Calu3 (cell line): Measurements from ENCODE around the gene SLC5A10. TPM values are rescaled to one million over a fixed set of nuclear protein-coding genes. Genes with fewer than 3 reads are reported as not detected.

Experiments used
- BruUV-seq: library from RNA; stranded (reverse); fragments of 400-500 nt; replicated peaks from 2 replicates; lab custom pipeline; 2021; lab: Mats Ljungman, UMichigan
- CTCF ChIA-PET: fragments of 300-600 bp; sonication (Branson Sonifier 250); formaldehyde crosslinking; loops from one replicate; lab custom pipeline; 2022; ENCODE audit warnings: antibody characterized with exemption; lab: Charles Lee
- DNase-seq: peaks from one replicate; pipeline ENCODE4 v3.0.0; 2022
- H3K27ac Mint-ChIP-seq: one replicate; pipeline ENCODE4 v1.8.0; 2022; ENCODE audit warnings: mixed read lengths; ENCODE audit not compliant: unreplicated experiment
- H3K27me3 Mint-ChIP-seq: one replicate; pipeline ENCODE4 v1.8.0; 2022; ENCODE audit warnings: mixed read lengths; ENCODE audit not compliant: unreplicated experiment
- H3K36me3 Mint-ChIP-seq: one replicate; pipeline ENCODE4 v1.8.0; 2022; ENCODE audit warnings: mild to moderate bottlenecking, moderate library complexity, mixed read lengths; ENCODE audit not compliant: insufficient read depth, unreplicated experiment
- H3K4me1 Mint-ChIP-seq: one replicate; pipeline ENCODE4 v1.8.0; 2022; ENCODE audit warnings: mild to moderate bottlenecking, low read depth, mixed read lengths; ENCODE audit not compliant: unreplicated experiment
- H3K4me3 Mint-ChIP-seq: one replicate; pipeline ENCODE4 v1.8.0; 2022; ENCODE audit warnings: mild to moderate bottlenecking, low read depth, moderate library complexity, mixed read lengths; ENCODE audit not compliant: unreplicated experiment
- H3K9me3 Mint-ChIP-seq: one replicate; pipeline ENCODE4 v1.8.0; 2022; ENCODE audit warnings: low read depth, mixed read lengths; ENCODE audit not compliant: unreplicated experiment
- intact Hi-C: fragments of 100-400 bp; cut with micrococcal nuclease; formaldehyde crosslinking; loops from one replicate; pipeline ENCODE4 v1.10.0; 2022; ENCODE audit not compliant: unreplicated experiment
- total RNA-seq: library from RNA; stranded (reverse); gene quantifications from 2 replicates; pipeline ENCODE4 v1.2.3, GENCODE V29; 2022
- TF ChIP-seq, protein P1 (sequence below): fragments of 200-600 bp; IDR thresholded peaks from one replicate; pipeline ENCODE4 v1.8.0; 2022; ENCODE audit warnings: antibody characterized with exemption; ENCODE audit not compliant: unreplicated experiment

The SLC5A10 gene
- total RNA-seq, 1 experiment from 2014 or later: not detected

DNA sequence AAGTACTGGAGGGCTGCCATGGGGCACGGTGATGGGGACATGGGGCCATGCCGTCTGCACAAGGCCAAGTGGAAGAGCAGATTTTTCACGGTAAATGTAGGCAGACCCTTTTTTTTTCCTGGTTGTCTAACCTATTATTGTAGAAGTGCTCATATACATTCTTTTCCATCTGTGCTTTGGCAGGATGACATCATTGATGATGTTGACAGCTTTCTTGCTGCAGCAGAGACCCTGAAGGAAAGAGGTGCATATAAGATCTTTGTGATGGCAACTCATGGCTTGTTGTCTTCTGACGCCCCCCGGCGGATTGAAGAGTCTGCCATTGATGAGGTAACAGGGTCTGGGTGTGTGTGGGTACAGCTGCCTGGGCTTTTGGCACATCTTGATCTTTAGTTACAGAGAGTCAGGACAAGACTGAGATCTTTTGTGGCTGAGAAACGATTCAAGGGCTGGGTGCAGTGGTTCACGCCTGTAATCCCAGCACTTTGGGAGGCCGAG lies 23.3 kb upstream of the SLC5A10 start:
- intact Hi-C loops: no loop called here
- CTCF ChIA-PET: no interaction called here
- Mint-ChIP-seq H3K36me3 (peaks cover 4% of the 10 kb centered on the region), H3K27ac (no peak overlapping the region), H3K27me3 (no peaks in the 10 kb centered on the region), H3K4me3 (no peak overlapping the region), H3K4me1 (no peaks in the 10 kb centered on the region), H3K9me3 (no peaks in the 10 kb centered on the region)
- no TSS peak for BruUV-seq
- TF ChIP-seq, protein P1, sequence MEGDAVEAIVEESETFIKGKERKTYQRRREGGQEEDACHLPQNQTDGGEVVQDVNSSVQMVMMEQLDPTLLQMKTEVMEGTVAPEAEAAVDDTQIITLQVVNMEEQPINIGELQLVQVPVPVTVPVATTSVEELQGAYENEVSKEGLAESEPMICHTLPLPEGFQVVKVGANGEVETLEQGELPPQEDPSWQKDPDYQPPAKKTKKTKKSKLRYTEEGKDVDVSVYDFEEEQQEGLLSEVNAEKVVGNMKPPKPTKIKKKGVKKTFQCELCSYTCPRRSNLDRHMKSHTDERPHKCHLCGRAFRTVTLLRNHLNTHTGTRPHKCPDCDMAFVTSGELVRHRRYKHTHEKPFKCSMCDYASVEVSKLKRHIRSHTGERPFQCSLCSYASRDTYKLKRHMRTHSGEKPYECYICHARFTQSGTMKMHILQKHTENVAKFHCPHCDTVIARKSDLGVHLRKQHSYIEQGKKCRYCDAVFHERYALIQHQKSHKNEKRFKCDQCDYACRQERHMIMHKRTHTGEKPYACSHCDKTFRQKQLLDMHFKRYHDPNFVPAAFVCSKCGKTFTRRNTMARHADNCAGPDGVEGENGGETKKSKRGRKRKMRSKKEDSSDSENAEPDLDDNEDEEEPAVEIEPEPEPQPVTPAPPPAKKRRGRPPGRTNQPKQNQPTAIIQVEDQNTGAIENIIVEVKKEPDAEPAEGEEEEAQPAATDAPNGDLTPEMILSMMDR: no peak
- DNase-seq: no peak

DNA sequence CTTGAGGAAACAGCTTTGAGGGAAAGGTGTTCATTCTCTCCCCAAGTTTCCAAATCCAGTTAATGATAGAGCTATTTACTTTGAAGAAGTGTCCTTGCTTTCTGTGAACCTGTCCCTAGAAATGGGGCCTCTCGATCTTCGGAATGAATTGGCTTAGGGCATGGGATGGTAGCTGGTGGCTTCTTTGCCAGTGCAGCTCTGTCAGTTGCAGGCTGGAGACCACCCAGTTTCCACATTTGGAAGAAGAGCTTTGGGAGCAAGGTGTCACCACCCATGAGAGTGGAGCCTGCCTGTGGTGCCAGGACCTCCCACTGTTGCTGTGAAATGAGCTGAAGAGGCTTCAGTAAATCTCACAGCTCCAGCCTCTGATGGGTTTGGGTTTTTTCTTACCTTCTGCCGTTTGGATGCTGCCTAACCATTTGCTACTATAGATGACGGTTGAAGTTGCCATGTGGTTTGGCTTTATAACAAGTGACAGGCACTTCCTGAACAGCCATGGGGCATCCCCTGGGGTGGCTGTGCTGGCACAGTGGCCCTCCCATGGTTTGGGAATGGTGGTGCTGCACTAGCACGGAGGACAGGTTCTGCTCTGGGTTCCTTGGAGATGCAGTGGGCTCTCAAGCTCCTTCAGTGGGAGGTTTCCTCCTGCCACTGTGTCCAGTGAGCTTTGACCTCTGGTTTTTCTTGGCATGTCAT lies 19.5 kb upstream of the SLC5A10 start:
- Mint-ChIP-seq H3K36me3 (peaks cover 4% of the 10 kb centered on the region), H3K9me3 (no peaks in the 10 kb centered on the region), H3K27ac (no peak overlapping the region), H3K4me1 (no peaks in the 10 kb centered on the region), H3K4me3 (no peak overlapping the region), H3K27me3 (no peaks in the 10 kb centered on the region)
- BruUV-seq: no TSS peak
- CTCF ChIA-PET: interaction anchor here (0.6 kb wide), 1 partner anchor 10 kb away, joined by 4 read pairs; no protein-coding TSS in a partner anchor
- intact Hi-C loops: no loop called here
- no peak for DNase-seq
- TF ChIP-seq, protein P1: no peak

DNA sequence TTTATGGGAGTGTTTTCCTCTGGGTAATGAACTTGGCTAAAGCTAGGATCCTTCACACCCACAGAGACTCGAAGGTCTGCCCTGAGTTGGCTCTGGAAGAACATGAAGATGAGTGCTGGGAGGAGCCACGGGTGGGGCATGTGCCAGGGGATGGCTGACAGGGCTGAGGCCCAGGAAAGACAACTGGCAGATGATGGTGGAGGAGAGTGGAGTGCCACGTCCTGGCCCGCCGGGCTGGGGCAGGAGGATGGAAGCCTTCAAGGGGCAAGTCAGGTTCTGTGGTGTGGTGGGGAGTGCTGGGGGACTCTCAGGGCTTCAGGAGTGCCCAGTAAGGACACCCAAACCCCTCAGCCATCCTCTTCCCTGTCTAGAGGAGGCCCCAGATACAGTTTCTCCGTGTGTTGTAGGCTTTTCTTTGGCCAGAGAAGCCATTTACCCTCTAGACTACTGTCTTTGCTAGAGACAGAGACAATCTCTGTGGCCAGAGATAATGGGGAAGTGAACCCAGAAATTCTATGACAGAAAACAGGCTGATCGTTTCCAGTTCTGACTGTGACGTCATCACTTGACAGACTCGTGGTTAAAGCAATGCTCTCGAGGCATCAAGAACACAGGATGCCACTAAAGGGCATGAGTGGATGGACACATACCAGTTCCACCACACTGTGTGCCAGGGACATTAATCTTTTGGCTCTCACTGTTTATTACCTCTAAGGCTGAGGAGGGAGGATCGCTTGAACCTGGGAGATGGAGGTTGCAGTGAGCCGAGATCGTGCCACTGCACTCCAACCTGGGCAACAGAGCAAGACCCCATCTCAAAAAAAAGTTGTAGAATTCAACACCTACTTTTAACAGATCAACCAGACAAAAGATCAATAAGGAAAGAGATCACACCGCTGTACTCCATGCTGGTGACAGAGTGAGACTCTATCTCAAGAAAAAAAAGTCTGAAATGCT lies 18.6 kb upstream of the SLC5A10 start:
- no peaks in the 10 kb centered on the region for H3K27me3 Mint-ChIP-seq
- no TSS peak for BruUV-seq
- peaks cover 3% of the 10 kb centered on the region for H3K4me1 Mint-ChIP-seq
- TF ChIP-seq, protein P1: no peak
- no peaks in the 10 kb centered on the region for H3K9me3 Mint-ChIP-seq
- H3K4me3 Mint-ChIP-seq: no peak overlapping the region
- H3K27ac Mint-ChIP-seq: no peak overlapping the region
- CTCF ChIA-PET: interaction anchor here (0.6 kb wide), 1 partner anchor 11 kb away, joined by 4 read pairs; no protein-coding TSS in a partner anchor
- no peak for DNase-seq
- H3K36me3 Mint-ChIP-seq: peaks cover 4% of the 10 kb centered on the region
- intact Hi-C loops: no loop called here

DNA sequence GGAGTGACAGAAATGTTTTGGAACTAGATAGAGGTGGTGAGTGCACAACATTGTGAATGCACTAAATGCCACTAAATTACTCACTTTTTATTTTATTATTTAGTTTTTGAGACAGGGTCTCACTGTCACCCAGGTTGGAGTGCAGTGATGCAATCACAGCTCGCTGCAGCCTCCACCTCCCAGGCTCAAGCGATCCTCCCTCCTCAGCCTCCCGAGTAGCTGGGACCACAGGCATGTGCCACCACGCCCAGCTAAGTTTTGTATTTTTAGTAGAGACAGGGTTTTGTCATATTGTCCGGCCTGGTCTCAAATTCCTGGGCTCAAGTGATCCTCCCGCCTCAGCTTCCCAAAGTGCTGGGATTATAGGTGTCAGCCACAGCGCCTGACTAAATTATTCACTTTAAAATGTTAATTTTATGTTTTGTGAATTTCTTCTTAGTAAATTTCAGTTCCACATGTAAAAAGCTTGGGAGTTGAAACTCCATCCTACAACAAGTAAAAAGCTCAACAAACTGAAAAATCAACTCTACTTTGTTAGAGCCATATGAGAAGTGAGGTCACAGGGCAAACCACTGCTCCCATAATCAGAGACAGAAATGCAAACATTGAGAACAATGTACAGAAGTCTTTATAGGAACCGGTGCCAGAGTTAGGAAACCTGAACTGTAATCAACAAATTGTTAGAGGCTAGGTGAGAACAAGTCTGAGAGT lies 13.8 kb upstream of the SLC5A10 start:
- BruUV-seq: no TSS peak
- H3K27ac Mint-ChIP-seq: no peak overlapping the region

More for the DNA sequence above, 13.8 kb upstream of the SLC5A10 start:
- TF ChIP-seq, protein P1: no peak
- Mint-ChIP-seq H3K4me3 (no peak overlapping the region), H3K27me3 (no peaks in the 10 kb centered on the region), H3K36me3 (no peaks in the 10 kb centered on the region), H3K4me1 (peaks cover 11% of the 10 kb centered on the region), H3K9me3 (no peaks in the 10 kb centered on the region)
- CTCF ChIA-PET: interaction anchor here (0.8 to 1.6 kb wide), 3 partner anchors 12 to 23 kb away, joined by 4 to 6 read pairs (median 4); no protein-coding TSS in a partner anchor
- DNase-seq: no peak
- intact Hi-C loops: loop anchor here (1.0 kb wide), 1 partner anchor 12 kb away; no protein-coding TSS in a partner anchor
